ENCODE results near the gene SGPP2. TPM values are rescaled to one million over a fixed set of nuclear protein-coding genes. Genes with fewer than 3 reads are reported as not detected.

The SGPP2 gene
- total RNA-seq, 2 experiments from 2014 or later: not detected

DNA sequence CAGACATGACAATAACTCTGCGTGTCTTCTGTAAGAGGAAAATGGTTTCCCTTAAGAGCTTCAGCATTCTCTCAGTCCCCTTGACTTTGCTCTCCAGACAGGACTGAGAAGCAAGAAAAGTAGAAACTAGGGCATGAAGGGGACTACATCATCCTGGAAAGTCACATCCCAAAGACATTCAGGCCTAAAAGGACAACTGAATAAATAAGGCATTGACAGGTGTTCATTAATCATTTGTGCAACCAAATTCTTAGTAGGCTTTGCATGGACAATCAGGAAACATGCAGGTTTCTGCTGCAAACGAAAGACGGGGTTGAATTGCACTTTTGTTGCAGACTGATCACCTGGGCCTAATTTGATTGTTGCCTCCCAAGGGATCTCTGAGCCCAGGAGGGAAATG is 1.2 kb upstream of the SGPP2 start:
- Histone ChIP-seq H3K9me3 (ENCODE audit: low read length) (no peaks in the 10 kb centered on the region), H3K27ac (ENCODE audit: low read depth, low read length, poor library complexity, severe bottlenecking) (no peak overlapping the region), H3K4me2 (ENCODE audit: low read length) (no peak overlapping the region), H4K20me1 (ENCODE audit: insufficient read depth, low read length) (no peaks in the 10 kb centered on the region), H3K36me3 (ENCODE audit: insufficient read depth, low read length) (no peaks in the 10 kb centered on the region), H3K79me2 (ENCODE audit: insufficient read depth, low read depth, low read length) (no peaks in the 10 kb centered on the region), H3K9me2 (ENCODE audit: insufficient read depth, low read length) (no peaks in the 10 kb centered on the region), H2AFZ (ENCODE audit: low read length) (no peak overlapping the region), H3K4me3 (ENCODE audit: low read depth, low read length, poor library complexity, severe bottlenecking) (no peak overlapping the region), H3K4me1 (ENCODE audit: insufficient read depth, low read length, poor library complexity, severe bottlenecking) (no peaks in the 10 kb centered on the region)
- TF ChIP-seq, protein P1, sequence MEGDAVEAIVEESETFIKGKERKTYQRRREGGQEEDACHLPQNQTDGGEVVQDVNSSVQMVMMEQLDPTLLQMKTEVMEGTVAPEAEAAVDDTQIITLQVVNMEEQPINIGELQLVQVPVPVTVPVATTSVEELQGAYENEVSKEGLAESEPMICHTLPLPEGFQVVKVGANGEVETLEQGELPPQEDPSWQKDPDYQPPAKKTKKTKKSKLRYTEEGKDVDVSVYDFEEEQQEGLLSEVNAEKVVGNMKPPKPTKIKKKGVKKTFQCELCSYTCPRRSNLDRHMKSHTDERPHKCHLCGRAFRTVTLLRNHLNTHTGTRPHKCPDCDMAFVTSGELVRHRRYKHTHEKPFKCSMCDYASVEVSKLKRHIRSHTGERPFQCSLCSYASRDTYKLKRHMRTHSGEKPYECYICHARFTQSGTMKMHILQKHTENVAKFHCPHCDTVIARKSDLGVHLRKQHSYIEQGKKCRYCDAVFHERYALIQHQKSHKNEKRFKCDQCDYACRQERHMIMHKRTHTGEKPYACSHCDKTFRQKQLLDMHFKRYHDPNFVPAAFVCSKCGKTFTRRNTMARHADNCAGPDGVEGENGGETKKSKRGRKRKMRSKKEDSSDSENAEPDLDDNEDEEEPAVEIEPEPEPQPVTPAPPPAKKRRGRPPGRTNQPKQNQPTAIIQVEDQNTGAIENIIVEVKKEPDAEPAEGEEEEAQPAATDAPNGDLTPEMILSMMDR (conservative IDR thresholded peaks at IDR 0.05; ENCODE audit: low read length): no peak
- no peak for TF ChIP-seq EZH2phosphoT487 (IDR thresholded peaks at IDR 0.05; ENCODE audit: borderline replicate concordance, low read depth, low read length)
- ChIA-PET CTCF (ENCODE audit: unreplicated experiment) (interaction anchor here (0.6 kb wide), 1 partner anchor 348 kb away, joined by 3 read pairs; no protein-coding TSS in a partner anchor), POLR2A (interaction anchor here (0.6 kb wide), 1 partner anchor 16 kb away, joined by 4 read pairs; no protein-coding TSS in a partner anchor)
- no TSS peak for BruUV-seq (replicated peaks)
- intact Hi-C loops (cut with micrococcal nuclease; ENCODE audit: unreplicated experiment): no loop called here
- DNase-seq (ENCODE audit: low spot score): no peak

DNA sequence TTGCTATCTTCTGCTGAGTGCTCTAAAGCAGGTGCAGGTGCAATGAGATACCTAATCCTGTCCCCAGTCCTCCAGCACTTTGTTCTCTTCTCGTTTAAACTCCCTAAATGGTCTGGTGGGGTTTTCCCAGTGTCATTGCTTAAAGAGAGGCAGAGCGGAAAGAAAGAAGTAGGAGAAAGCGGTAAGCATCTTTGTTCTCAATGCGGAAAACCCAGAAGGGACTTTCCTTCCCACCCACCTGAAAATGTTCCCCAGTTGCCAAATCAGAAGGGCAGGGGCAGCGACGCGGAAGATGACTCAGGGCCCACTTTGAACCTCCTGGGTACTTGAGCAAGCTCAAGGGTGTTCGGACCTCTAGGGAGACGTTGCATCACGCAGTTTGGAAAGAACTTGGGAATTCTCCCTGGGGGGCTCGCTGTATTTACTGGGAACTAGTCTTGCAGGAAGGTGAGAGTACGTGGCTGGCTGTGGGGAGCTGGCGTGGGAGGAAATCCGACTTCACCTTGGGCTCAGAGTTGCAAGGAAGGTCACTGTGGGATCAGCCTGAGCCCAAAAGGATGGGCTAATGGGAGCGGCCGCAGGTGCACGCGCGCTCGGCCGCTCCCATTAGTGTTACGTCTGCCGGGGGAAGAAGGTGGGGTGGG is 589 bp upstream of the SGPP2 start:
- no peak for TF ChIP-seq EZH2phosphoT487 (IDR thresholded peaks at IDR 0.05; ENCODE audit: borderline replicate concordance, low read depth, low read length)
- TF ChIP-seq, protein P1 (conservative IDR thresholded peaks at IDR 0.05; ENCODE audit: low read length): no peak
- no TSS peak for BruUV-seq (replicated peaks)
- Histone ChIP-seq H3K4me1 (ENCODE audit: insufficient read depth, low read length, poor library complexity, severe bottlenecking) (no peaks in the 10 kb centered on the region), H3K36me3 (ENCODE audit: insufficient read depth, low read length) (no peaks in the 10 kb centered on the region), H3K4me3 (ENCODE audit: low read depth, low read length, poor library complexity, severe bottlenecking) (no peak overlapping the region), H3K9me2 (ENCODE audit: insufficient read depth, low read length) (no peaks in the 10 kb centered on the region), H3K4me2 (ENCODE audit: low read length) (no peak overlapping the region), H3K9me3 (ENCODE audit: low read length) (no peaks in the 10 kb centered on the region), H2AFZ (ENCODE audit: low read length) (no peak overlapping the region), H3K79me2 (ENCODE audit: insufficient read depth, low read depth, low read length) (no peaks in the 10 kb centered on the region), H3K27ac (ENCODE audit: low read depth, low read length, poor library complexity, severe bottlenecking) (no peak overlapping the region), H4K20me1 (ENCODE audit: insufficient read depth, low read length) (no peaks in the 10 kb centered on the region)
- ChIA-PET CTCF (ENCODE audit: unreplicated experiment) (no interaction called here), POLR2A (interaction anchor here (0.6 kb wide), 1 partner anchor 16 kb away, joined by 4 read pairs; no protein-coding TSS in a partner anchor)
- intact Hi-C loops (cut with micrococcal nuclease; ENCODE audit: unreplicated experiment): no loop called here
- DNase-seq (ENCODE audit: low spot score): no peak
